LNCaP clone FGC (cell line): ENCODE data around the gene EBNA1BP2.
"Not testable (repeated sequence)": the region's sequence is repeated elsewhere in the genome, so short reads cannot be mapped to it uniquely, and the experiment has no call there.

Source experiments
- DNase-seq: peaks from one replicate; pipeline ENCODE4 v3.0.0-alpha.2; 2011; ENCODE audit warnings: low read depth
- H3K4me3 ChIP-seq: 2 replicates; pipeline ENCODE4 v1.5.1; 2011; ENCODE audit warnings: mild to moderate bottlenecking, low read depth, low read length, control low read depth
- TF ChIP-seq, protein P1 (sequence below): IDR thresholded peaks from 2 replicates; pipeline ENCODE4 v1.5.1; 2012; ENCODE audit warnings: mild to moderate bottlenecking; ENCODE audit not compliant: control insufficient read depth, insufficient read depth; ENCODE audit errors: extremely low read depth

EBNA1BP2 gene

DNA sequence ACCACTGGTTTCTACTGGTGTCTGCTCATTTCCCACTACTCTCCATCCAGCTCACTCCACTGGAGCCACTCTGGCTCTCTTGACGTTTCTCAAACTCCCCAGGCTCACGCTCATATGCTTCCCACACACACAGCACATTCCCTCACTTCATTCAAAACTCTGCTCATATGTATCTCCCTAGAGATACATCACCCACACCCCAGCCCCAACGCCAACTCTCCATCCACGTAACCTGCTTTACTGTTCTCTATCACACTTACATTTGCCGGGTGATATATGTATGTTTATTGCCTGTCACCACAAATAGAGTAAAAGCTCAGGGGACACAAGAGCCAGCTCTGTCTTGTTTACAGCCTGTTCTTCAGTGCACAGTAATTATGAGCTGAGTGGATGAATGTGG, 22.2 kb downstream of the EBNA1BP2 start:
- TF ChIP-seq, protein P1, sequence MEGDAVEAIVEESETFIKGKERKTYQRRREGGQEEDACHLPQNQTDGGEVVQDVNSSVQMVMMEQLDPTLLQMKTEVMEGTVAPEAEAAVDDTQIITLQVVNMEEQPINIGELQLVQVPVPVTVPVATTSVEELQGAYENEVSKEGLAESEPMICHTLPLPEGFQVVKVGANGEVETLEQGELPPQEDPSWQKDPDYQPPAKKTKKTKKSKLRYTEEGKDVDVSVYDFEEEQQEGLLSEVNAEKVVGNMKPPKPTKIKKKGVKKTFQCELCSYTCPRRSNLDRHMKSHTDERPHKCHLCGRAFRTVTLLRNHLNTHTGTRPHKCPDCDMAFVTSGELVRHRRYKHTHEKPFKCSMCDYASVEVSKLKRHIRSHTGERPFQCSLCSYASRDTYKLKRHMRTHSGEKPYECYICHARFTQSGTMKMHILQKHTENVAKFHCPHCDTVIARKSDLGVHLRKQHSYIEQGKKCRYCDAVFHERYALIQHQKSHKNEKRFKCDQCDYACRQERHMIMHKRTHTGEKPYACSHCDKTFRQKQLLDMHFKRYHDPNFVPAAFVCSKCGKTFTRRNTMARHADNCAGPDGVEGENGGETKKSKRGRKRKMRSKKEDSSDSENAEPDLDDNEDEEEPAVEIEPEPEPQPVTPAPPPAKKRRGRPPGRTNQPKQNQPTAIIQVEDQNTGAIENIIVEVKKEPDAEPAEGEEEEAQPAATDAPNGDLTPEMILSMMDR, result no peak
- DNase-seq, result no peak
- no peak overlapping the region for H3K4me3 ChIP-seq

DNA sequence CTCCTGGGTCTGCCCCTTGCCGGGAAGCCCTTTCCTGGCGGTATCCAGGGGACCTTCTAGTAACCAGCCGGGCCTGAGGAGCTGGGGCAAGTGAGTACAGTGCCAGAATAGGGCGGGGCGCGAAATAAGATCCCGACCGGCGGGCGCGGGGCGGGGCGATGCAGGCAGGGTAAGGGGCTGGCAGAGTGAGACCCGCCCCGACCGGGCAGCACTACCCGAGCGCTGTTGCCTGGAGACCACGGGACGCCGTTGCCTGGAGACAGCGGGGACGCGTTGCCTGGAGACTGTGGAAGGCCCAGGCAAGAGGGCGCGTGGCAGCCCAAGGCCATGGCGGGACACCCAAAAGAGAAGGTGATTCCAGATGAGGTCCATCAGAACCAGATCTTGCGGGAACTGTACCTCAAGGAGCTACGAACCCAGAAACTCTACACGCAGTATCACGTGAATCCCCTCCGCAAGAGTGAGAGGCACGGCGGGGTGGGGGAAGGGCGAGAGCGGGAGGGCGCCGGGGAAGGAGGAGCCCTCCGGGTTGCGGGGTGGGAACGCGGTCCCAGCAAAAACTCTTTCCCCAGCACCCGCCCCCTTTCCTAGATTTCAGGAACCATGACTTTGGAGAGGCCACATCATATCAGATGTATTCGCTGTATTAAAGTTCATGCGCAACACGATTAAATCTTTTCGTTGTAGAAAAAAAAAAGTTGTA, 24.3 kb downstream of the EBNA1BP2 start:
- peak overlapping the region; percentile 35 for H3K4me3 ChIP-seq
- TF ChIP-seq, protein P1, result no peak

DNA sequence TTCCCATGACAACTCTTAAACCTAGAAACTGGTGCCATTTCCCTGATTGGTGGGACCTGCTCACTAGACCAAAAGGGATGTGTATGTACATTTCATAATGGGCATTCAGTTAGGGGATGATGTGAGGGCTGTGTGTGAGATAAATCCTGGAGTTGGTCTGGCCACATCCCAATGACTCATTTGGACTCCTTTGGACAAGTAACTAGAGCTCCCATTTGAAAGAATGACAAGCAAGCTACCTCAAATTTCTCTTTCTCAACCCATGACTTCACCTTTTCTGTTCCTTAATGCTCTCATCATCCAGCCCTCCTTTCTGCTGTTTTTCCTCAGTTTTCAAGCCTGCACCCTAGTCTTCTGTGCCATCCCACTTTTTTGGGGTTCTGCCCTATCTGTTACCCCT, 27.9 kb downstream of the EBNA1BP2 start:
- TF ChIP-seq, protein P1, result no peak
- H3K4me3 ChIP-seq, result no peak overlapping the region
- DNase-seq, result no peak

More for the DNA sequence above, 24.3 kb downstream of the EBNA1BP2 start:
- peak; percentile 61 for DNase-seq

DNA sequence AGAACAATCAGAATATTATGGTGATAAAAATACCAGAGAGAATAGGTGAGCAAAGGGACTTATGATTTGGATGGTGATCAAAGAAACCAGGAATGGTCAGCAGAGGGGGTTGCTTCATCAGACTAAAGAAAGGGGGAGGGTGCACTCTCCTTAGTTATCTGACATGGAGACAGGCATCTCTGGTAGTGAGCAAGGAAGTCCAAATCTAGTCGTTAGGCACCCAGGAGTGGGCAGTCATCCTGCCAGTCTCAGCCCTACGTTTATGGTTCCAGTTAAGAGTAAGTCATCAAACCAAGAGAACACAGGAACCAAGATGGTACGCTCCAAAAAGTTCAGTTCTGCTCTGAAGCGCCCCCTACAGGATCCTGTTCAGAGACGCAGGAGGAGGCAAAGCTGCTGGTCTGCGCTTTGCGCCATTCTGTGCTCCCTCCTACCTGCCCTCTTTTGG, 28.6 kb downstream of the EBNA1BP2 start:
- no peak for DNase-seq
- H3K4me3 ChIP-seq, result no peak overlapping the region
- TF ChIP-seq, protein P1, result no peak; the same call in 1 of the 2 replicates

DNA sequence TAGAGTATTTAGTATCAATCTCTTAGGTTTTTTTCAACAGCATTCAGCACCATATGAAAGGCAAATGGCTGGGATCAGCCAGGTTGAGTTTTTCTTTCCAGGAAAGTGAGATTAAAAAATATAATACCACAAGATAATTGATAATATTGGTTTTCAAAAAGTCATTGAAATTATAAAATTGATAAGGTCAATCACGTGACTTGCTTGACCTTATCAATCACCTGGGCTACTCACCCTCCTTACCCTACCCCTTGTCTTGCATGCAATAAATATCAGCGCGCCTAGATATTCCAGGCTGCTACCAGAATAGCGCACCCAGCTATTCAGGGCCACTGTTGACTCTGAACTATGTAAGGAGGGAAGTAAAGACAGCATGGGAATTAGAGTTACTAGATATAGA, 31.5 kb downstream of the EBNA1BP2 start:
- DNase-seq, result no peak
- H3K4me3 ChIP-seq, result no peak overlapping the region
- TF ChIP-seq, protein P1, result no peak

DNA sequence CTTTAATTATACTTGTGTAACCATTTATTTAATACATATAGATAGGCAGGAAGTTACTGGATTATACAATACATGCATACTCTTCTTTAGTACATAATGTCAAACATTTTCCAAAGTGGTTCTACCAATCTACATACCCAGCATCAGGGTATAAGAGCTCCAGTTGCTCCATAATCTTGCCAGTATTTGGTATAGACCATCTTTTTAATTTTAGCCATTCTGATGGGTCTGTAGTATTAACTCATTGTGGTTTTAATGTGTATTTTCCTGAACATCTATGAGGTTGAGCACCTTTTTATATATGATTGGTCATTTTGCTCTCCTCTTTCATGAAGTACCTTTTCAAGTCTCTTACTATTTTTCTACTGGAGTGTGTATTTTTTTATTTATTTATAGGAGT, 32.1 kb downstream of the EBNA1BP2 start:
- no peak for DNase-seq
- no peak overlapping the region for H3K4me3 ChIP-seq
- TF ChIP-seq, protein P1, result no peak

DNA sequence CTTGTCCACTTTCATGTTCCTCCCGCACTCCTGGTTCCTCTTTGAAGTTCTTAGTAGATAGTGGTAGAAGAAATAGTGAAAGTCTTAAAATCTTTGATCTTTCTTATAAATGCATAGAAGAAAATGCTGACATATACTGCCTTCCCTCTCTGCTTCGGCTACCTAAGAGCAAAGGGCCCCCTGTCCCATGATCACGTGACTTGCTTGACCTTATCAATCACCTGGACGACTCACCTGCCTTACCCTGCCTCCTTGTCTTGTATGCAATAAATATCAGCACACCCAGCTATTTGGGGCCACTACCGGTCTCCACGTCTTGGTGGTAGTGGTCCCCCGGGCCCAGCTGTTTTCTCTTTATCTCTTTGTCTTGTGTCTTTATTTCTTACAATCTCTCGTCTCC, 32.8 kb downstream of the EBNA1BP2 start:
- DNase-seq, result not testable (repeated sequence)

More for the DNA sequence above, 32.8 kb downstream of the EBNA1BP2 start:
- H3K4me3 ChIP-seq, result not testable (repeated sequence)
